Stimulated activated CD8-positive, alpha-beta memory T cell treated with anti-CD3 and anti-CD28 coated beads, Interleukin-4, amount 100 ng/mL, for 4 hours (primary cell): ENCODE measurements around the gene GH2.
"Not testable (repeated sequence)": the region's sequence is repeated elsewhere in the genome, so short reads cannot be mapped to it uniquely, and the experiment has no call there.

Source experiments
- DNase-seq, 2 donors: peaks; one replicate each; pipeline ENCODE4 v3.0.0-alpha.2; 2020; ENCODE audit warnings: low read depth in 2 of 2, low spot score in 1 of 2

Gene GH2

GRCh38 chr17:63881935-63882601, at the start of gene GH2:
GH2 (minus strand) TSS chr17:63881944; CDS start chr17:63881801, 143 bp downstream.
- peak; percentile 11 to 24 for DNase-seq

GRCh38 chr17:63930951-63931575, 49.3 kb upstream of the GH2 start:
- no peak for DNase-seq

GRCh38 chr17:63929860-63930766, 48.4 kb upstream of the GH2 start:
- no peak for DNase-seq

- DNase-seq, result no peak
These were observed 47.4 kb upstream of the GH2 start for GRCh38 chr17:63928966-63929695.

GRCh38 chr17:63928172-63928666, 46.5 kb upstream of the GH2 start:
- no peak for DNase-seq

- no peak for DNase-seq
These were observed 45.9 kb upstream of the GH2 start for GRCh38 chr17:63927464-63928171.

GRCh38 chr17:63926164-63926563, 44.4 kb upstream of the GH2 start:
- no peak for DNase-seq

GRCh38 chr17:63925615-63926014, 43.9 kb upstream of the GH2 start:
- DNase-seq, result no peak

GRCh38 chr17:63922402-63922801, 40.7 kb upstream of the GH2 start:
- not testable (repeated sequence) for DNase-seq

GRCh38 chr17:63920779-63921178, 39.0 kb upstream of the GH2 start:
- not testable (repeated sequence) for DNase-seq

- not testable (repeated sequence) for DNase-seq
These were observed 38.3 kb upstream of the GH2 start for GRCh38 chr17:63920050-63920449.

- peak; percentile 38 to 58 for DNase-seq
These were observed 37.6 kb upstream of the GH2 start for GRCh38 chr17:63919311-63919723.

GRCh38 chr17:63918789-63919305, 37.1 kb upstream of the GH2 start, which contains the start of gene GH1:
GH1 (minus strand) TSS chr17:63918839; CDS start chr17:63918776, 63 bp downstream.
- DNase-seq, result not testable (repeated sequence)

GRCh38 chr17:63918305-63918704, 36.6 kb upstream of the GH2 start:
- DNase-seq, result no peak

GRCh38 chr17:63917646-63918045, 35.9 kb upstream of the GH2 start:
- no peak for DNase-seq

GRCh38 chr17:63917206-63917605, 35.5 kb upstream of the GH2 start:
- not testable (repeated sequence) for DNase-seq

GRCh38 chr17:63916566-63917185, 34.9 kb upstream of the GH2 start:
- DNase-seq, result no peak

GRCh38 chr17:63915753-63916152, 34.0 kb upstream of the GH2 start:
- not testable (repeated sequence) for DNase-seq

- DNase-seq, result no peak
These were observed 32.7 kb upstream of the GH2 start for GRCh38 chr17:63914471-63914870.
